NCI-H2171 (cell line): ENCODE data around the gene ZER1.
"Not testable (repeated sequence)": the region's sequence is repeated elsewhere in the genome, so short reads cannot be mapped to it uniquely, and the experiment has no call there.

Experiments used
- DNase-seq: peaks from one replicate; lab custom pipeline; 2025; lab: John Stamatoyannopoulos, UW

Gene ZER1

GRCh38 chr9:128787659-128788058 lies 15.9 kb upstream of the ZER1 start:
- no peak for DNase-seq

- DNase-seq = peak; percentile 93
Measured at GRCh38 chr9:128786681-128787601, 15.2 kb upstream of the ZER1 start, which contains the start of gene TBC1D13. Gene TBC1D13 (plus strand): TSS chr9:128787253. CDS start chr9:128787354, 101 bp downstream.

GRCh38 chr9:128785427-128785826 lies 13.7 kb upstream of the ZER1 start:
- DNase-seq = no peak

GRCh38 chr9:128782669-128783068 lies 10.9 kb upstream of the ZER1 start:
- no peak for DNase-seq

- DNase-seq = no peak
Measured at GRCh38 chr9:128781187-128782070, 9.7 kb upstream of the ZER1 start.

GRCh38 chr9:128780093-128780492 lies 8.4 kb upstream of the ZER1 start:
- not testable (repeated sequence) for DNase-seq

GRCh38 chr9:128774804-128775203 lies 3.1 kb upstream of the ZER1 start:
- DNase-seq = no peak

- DNase-seq = no peak
Measured at GRCh38 chr9:128773049-128773448, 1.3 kb upstream of the ZER1 start.

- no peak for DNase-seq
Measured at GRCh38 chr9:128771094-128771721, 519 bp downstream of the ZER1 start.

GRCh38 chr9:128770286-128771030 lies 1.3 kb downstream of the ZER1 start:
- DNase-seq = no peak

GRCh38 chr9:128768606-128769005 lies 3.1 kb downstream of the ZER1 start:
- no peak for DNase-seq

GRCh38 chr9:128765499-128765898 lies 6.2 kb downstream of the ZER1 start:
- DNase-seq = no peak

- no peak for DNase-seq
Measured at GRCh38 chr9:128764361-128764760, 7.4 kb downstream of the ZER1 start.

- DNase-seq = no peak
Measured at GRCh38 chr9:128762671-128763449, 8.9 kb downstream of the ZER1 start.

- DNase-seq = no peak
Measured at GRCh38 chr9:128757602-128758001, 14.1 kb downstream of the ZER1 start.

- no peak for DNase-seq
Measured at GRCh38 chr9:128753627-128754026, 18.1 kb downstream of the ZER1 start.

GRCh38 chr9:128750926-128751595 lies 20.7 kb downstream of the ZER1 start:
- no peak for DNase-seq

GRCh38 chr9:128747241-128747640 lies 24.5 kb downstream of the ZER1 start:
- no peak for DNase-seq

GRCh38 chr9:128743421-128743820 lies 28.3 kb downstream of the ZER1 start:
- no peak for DNase-seq

GRCh38 chr9:128742401-128742800 lies 29.3 kb downstream of the ZER1 start:
- DNase-seq = no peak
